ENCODE data around the gene SULT4A1. TPM values are rescaled to one million over a fixed set of nuclear protein-coding genes. Genes with fewer than 3 reads are reported as not detected.

The SULT4A1 gene
- total and polyA plus RNA-seq, 2 donors (not counting 1 experiment from before 2014, with no cell fraction given) = not detected

GRCh38 chr22:43892183-43892894 is 30.0 kb upstream of the SULT4A1 start:
- intact Hi-C loops (cut with micrococcal nuclease) = no loop called here
- TF ChIP-seq EZH2 (IDR thresholded peaks at IDR 0.05; ENCODE audit: borderline replicate concordance, insufficient read depth, low read depth, low read length, poor library complexity, severe bottlenecking) (no peak), CTCF (IDR thresholded peaks at IDR 0.05) (no peak)
- H4K20me1 ChIP-seq (ENCODE audit: control insufficient read depth, insufficient read depth, low read length, poor library complexity, severe bottlenecking) = no peaks in the 10 kb centered on the region
- ChIA-PET POLR2A (no interaction called here), CTCF (interaction anchor here (1.5 kb wide), 1 partner anchor 9 kb away, joined by 3 read pairs; no protein-coding TSS in a partner anchor)
- H3K27ac ChIP-seq (ENCODE audit: low read length in 2 of 2) = no peak overlapping the region
- H3K4me1 Mint-ChIP-seq = peaks cover 1% of the 10 kb centered on the region
- no peaks in the 10 kb centered on the region for H3K36me3 ChIP-seq (replicated peaks in 1 of 2; ENCODE audit: control extremely low read depth in 1 of 2, control insufficient read depth in 1 of 2, extremely low read depth in 1 of 2, insufficient read depth in 2 of 2, low read length in 1 of 2)
- ATAC-seq (ENCODE audit: low read depth) (no peak), DNase-seq (no peak)
- H3K27ac Mint-ChIP-seq = no peak overlapping the region
- H3K27me3 ChIP-seq (replicated peaks in 1 of 4; ENCODE audit: control extremely low read depth in 1 of 4, control insufficient read depth in 3 of 4, insufficient read depth in 4 of 4, low read length in 3 of 4) = peaks cover 0 to 45% (median 7%) of the 10 kb centered on the region in 4 experiments
- H3K79me2 ChIP-seq (ENCODE audit: control insufficient read depth, insufficient read depth, low read length) = no peaks in the 10 kb centered on the region
- peaks cover 0 to 12% (median 0%) of the 10 kb centered on the region in 3 donors for H3K9me3 ChIP-seq (ENCODE audit: control extremely low read depth in 1 of 3, control insufficient read depth in 2 of 3, insufficient read depth in 1 of 3, low read length in 2 of 3)
- H3K4me3 ChIP-seq (ENCODE audit: control extremely low read depth in 1 of 5, extremely low read depth in 1 of 5, insufficient read depth in 1 of 5, low read depth in 2 of 5, low read length in 4 of 5) = no peak overlapping the region
- WGBS (ENCODE audit: insufficient coverage) = 11% methylated on average over 5 of the region's 15 CpGs
- no peak overlapping the region for H3K9ac ChIP-seq (ENCODE audit: low read length)
- H3K9me3 Mint-ChIP-seq (ENCODE audit: insufficient read depth) = no peaks in the 10 kb centered on the region
- H3K4me2 ChIP-seq (replicated peaks; ENCODE audit: low read depth, low read length, poor library complexity, severe bottlenecking) = peak overlapping the region; percentile 47
- H3K4me3 Mint-ChIP-seq = no peak overlapping the region
- H3K27me3 Mint-ChIP-seq = peaks cover 32% of the 10 kb centered on the region
- H3K4me1 ChIP-seq (ENCODE audit: control insufficient read depth in 2 of 2, insufficient read depth in 2 of 2, low read length in 2 of 2) = peaks cover 9 to 12% of the 10 kb centered on the region in 2 donors
- no peak overlapping the region for H2AFZ ChIP-seq (ENCODE audit: insufficient read depth, low read depth, low read length, poor library complexity, severe bottlenecking)

Measured in B cell (primary cell).